Transverse colon (tissue), 3 donors: ENCODE measurements around the gene ABCF1.
A peak's percentile ranks its signal among the peaks of the same experiment; 100 is the strongest.

Experiments used
- EP300 ChIP-seq: sonication (generic); formaldehyde crosslinking; IDR thresholded peaks from one replicate; pipeline ENCODE4 v1.6.1; 2017; ENCODE audit warnings: antibody characterized with exemption, low read depth
- POLR2A ChIP-seq: fragments of 450-650 bp; IDR thresholded peaks from one replicate; pipeline ENCODE4 v1.6.1; 2016; ENCODE audit warnings: antibody characterized with exemption, mild to moderate bottlenecking, moderate library complexity
- TF ChIP-seq, protein P1 (sequence below), 5 experiments: fragments of 200-600 bp in 3 of 5; fragments of 450-650 bp in 2 of 5; sonication (generic) in 3 of 5; IDR thresholded peaks; 1 replicate in 2 of 5; 2 replicates in 3 of 5; pipeline ENCODE4 v1.5.1; 2016 to 2017; ENCODE audit warnings: antibody characterized with exemption in 5 of 5, inconsistent platforms in 3 of 5, mild to moderate bottlenecking in 2 of 5, moderate library complexity in 1 of 5

DNA sequence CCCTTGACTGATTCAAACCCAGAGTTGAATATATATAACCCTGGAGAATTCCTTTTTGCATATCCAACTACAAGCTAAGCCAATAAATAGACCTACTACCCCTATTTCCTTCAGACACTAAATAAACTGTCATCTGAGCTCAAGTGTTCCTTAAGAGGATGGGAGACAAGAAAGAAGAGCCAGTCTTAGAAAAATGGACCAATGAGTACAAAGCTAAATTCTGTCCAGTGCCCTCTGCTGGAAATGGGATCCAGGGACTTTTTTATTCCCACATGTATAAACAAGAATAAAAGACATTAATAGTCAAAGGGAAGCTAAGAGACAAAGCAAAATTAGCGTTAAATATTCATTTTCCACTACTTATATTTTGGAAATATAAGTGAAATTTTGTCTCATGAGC, 41.0 kb downstream of the ABCF1 start:
- TF ChIP-seq POLR2A, result no peak
- TF ChIP-seq, protein P1, sequence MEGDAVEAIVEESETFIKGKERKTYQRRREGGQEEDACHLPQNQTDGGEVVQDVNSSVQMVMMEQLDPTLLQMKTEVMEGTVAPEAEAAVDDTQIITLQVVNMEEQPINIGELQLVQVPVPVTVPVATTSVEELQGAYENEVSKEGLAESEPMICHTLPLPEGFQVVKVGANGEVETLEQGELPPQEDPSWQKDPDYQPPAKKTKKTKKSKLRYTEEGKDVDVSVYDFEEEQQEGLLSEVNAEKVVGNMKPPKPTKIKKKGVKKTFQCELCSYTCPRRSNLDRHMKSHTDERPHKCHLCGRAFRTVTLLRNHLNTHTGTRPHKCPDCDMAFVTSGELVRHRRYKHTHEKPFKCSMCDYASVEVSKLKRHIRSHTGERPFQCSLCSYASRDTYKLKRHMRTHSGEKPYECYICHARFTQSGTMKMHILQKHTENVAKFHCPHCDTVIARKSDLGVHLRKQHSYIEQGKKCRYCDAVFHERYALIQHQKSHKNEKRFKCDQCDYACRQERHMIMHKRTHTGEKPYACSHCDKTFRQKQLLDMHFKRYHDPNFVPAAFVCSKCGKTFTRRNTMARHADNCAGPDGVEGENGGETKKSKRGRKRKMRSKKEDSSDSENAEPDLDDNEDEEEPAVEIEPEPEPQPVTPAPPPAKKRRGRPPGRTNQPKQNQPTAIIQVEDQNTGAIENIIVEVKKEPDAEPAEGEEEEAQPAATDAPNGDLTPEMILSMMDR (IDR thresholded peaks at IDR 0.05), result peak in 1 of 5 experiments; percentile 15
- no peak for TF ChIP-seq EP300
